ENCODE data around the gene ZNF521.

The ZNF521 gene

GRCh38 chr18:25351777-25352628 lies at the start of gene ZNF521:
TSS of gene ZNF521 (minus strand) at chr18:25352166. CDS start at chr18:25350946, 1,220 bp downstream.
- H3K4me3 Mint-ChIP-seq, result peak within 1 kb of the TSS; percentile 79 to 99
- peaks cover 8 to 24% of the 10 kb centered on the region in 2 donors for H3K4me1 Mint-ChIP-seq
- ATAC-seq (replicated peaks) (peak; percentile 85 to 89), DNase-seq (peak; percentile 46)
- H3K27me3 Mint-ChIP-seq, result peaks cover 31 to 43% of the 10 kb centered on the region in 2 donors
- peaks cover 3 to 6% of the 10 kb centered on the region in 2 donors for H3K36me3 Mint-ChIP-seq
- no peaks in the 10 kb centered on the region for H3K9me3 Mint-ChIP-seq
- no peak within 1 kb of the TSS for H3K27ac Mint-ChIP-seq

GRCh38 chr18:25399554-25399953 lies 47.6 kb upstream of the ZNF521 start:
- H3K4me1 Mint-ChIP-seq, result no peaks in the 10 kb centered on the region
- peaks cover 5 to 9% of the 10 kb centered on the region in 2 donors for H3K9me3 Mint-ChIP-seq
- H3K27me3 Mint-ChIP-seq, result peaks cover 4 to 14% of the 10 kb centered on the region in 2 donors
- DNase-seq, result no peak
- no peak overlapping the region for H3K27ac Mint-ChIP-seq
- H3K4me3 Mint-ChIP-seq, result no peak overlapping the region
- ATAC-seq (replicated peaks), result no peak
- no peaks in the 10 kb centered on the region for H3K36me3 Mint-ChIP-seq

- no peak overlapping the region for H3K27ac Mint-ChIP-seq
- H3K4me3 Mint-ChIP-seq, result no peak overlapping the region
- DNase-seq (no peak), ATAC-seq (replicated peaks) (no peak)
- no peaks in the 10 kb centered on the region for H3K36me3 Mint-ChIP-seq
- H3K4me1 Mint-ChIP-seq, result no peaks in the 10 kb centered on the region
- H3K9me3 Mint-ChIP-seq, result peaks cover 12 to 21% of the 10 kb centered on the region in 2 donors
- H3K27me3 Mint-ChIP-seq, result peaks cover 15 to 18% of the 10 kb centered on the region in 2 donors
Observed at GRCh38 chr18:25392192-25392591, 40.2 kb upstream of the ZNF521 start.

GRCh38 chr18:25373432-25374179 lies 21.6 kb upstream of the ZNF521 start:
- Mint-ChIP-seq H3K4me3 (no peak overlapping the region), H3K27me3 (peaks cover 18 to 40% of the 10 kb centered on the region in 2 donors), H3K4me1 (no peaks in the 10 kb centered on the region), H3K27ac (no peak overlapping the region), H3K9me3 (no peaks in the 10 kb centered on the region), H3K36me3 (no peaks in the 10 kb centered on the region)
- DNase-seq (no peak), ATAC-seq (replicated peaks) (no peak)

- Mint-ChIP-seq H3K4me3 (no peak overlapping the region), H3K27me3 (peaks cover 9 to 20% of the 10 kb centered on the region in 2 donors), H3K4me1 (no peaks in the 10 kb centered on the region), H3K9me3 (no peaks in the 10 kb centered on the region), H3K36me3 (no peaks in the 10 kb centered on the region), H3K27ac (no peak overlapping the region)
- ATAC-seq (replicated peaks) (no peak), DNase-seq (no peak)
Observed at GRCh38 chr18:25370391-25370790, 18.4 kb upstream of the ZNF521 start.

- H3K9me3 Mint-ChIP-seq, result no peaks in the 10 kb centered on the region
- H3K4me1 Mint-ChIP-seq, result no peaks in the 10 kb centered on the region
- ATAC-seq (replicated peaks) (no peak), DNase-seq (no peak)
- peaks cover 20 to 28% of the 10 kb centered on the region in 2 donors for H3K27me3 Mint-ChIP-seq
- H3K36me3 Mint-ChIP-seq, result no peaks in the 10 kb centered on the region
- no peak overlapping the region for H3K27ac Mint-ChIP-seq
- H3K4me3 Mint-ChIP-seq, result no peak overlapping the region
Observed at GRCh38 chr18:25365242-25365641, 13.3 kb upstream of the ZNF521 start.

- ATAC-seq (replicated peaks) (no peak), DNase-seq (no peak)
- no peaks in the 10 kb centered on the region for H3K4me1 Mint-ChIP-seq
- H3K4me3 Mint-ChIP-seq, result no peak overlapping the region
- no peaks in the 10 kb centered on the region for H3K36me3 Mint-ChIP-seq
- no peaks in the 10 kb centered on the region for H3K9me3 Mint-ChIP-seq
- peaks cover 25 to 31% of the 10 kb centered on the region in 2 donors for H3K27me3 Mint-ChIP-seq
- H3K27ac Mint-ChIP-seq, result no peak overlapping the region
Observed at GRCh38 chr18:25364732-25365131, 12.8 kb upstream of the ZNF521 start.

GRCh38 chr18:25360301-25360899 lies 8.4 kb upstream of the ZNF521 start:
- Mint-ChIP-seq H3K4me1 (no peaks in the 10 kb centered on the region), H3K4me3 (no peak overlapping the region), H3K27me3 (peaks cover 32 to 33% of the 10 kb centered on the region in 2 donors), H3K27ac (no peak overlapping the region), H3K9me3 (no peaks in the 10 kb centered on the region), H3K36me3 (no peaks in the 10 kb centered on the region)
- no peak for DNase-seq
- ATAC-seq (replicated peaks), result no peak

- ATAC-seq (replicated peaks) (no peak), DNase-seq (no peak)
- H3K36me3 Mint-ChIP-seq, result peaks cover 3 to 6% of the 10 kb centered on the region in 2 donors
- H3K27me3 Mint-ChIP-seq, result peaks cover 25 to 36% of the 10 kb centered on the region in 2 donors
- no peak overlapping the region for H3K27ac Mint-ChIP-seq
- peaks cover 8 to 24% of the 10 kb centered on the region in 2 donors for H3K4me1 Mint-ChIP-seq
- H3K9me3 Mint-ChIP-seq, result no peaks in the 10 kb centered on the region
- no peak overlapping the region for H3K4me3 Mint-ChIP-seq
Observed at GRCh38 chr18:25353080-25353479, 1.1 kb upstream of the ZNF521 start.

GRCh38 chr18:25352629-25353005 lies 651 bp upstream of the ZNF521 start:
- no peak for ATAC-seq (replicated peaks)
- peaks cover 27 to 39% of the 10 kb centered on the region in 2 donors for H3K27me3 Mint-ChIP-seq
- H3K9me3 Mint-ChIP-seq, result no peaks in the 10 kb centered on the region
- peaks cover 3 to 6% of the 10 kb centered on the region in 2 donors for H3K36me3 Mint-ChIP-seq
- H3K27ac Mint-ChIP-seq, result no peak overlapping the region
- peak overlapping the region in 1 of 2 donors; percentile 99 for H3K4me3 Mint-ChIP-seq
- DNase-seq, result no peak
- H3K4me1 Mint-ChIP-seq, result peaks cover 8 to 24% of the 10 kb centered on the region in 2 donors

- Mint-ChIP-seq H3K4me1 (peaks cover 8 to 24% of the 10 kb centered on the region in 2 donors), H3K9me3 (no peaks in the 10 kb centered on the region), H3K27ac (no peak overlapping the region), H3K4me3 (peak overlapping the region; percentile 77 to 99), H3K27me3 (peaks cover 35 to 48% of the 10 kb centered on the region in 2 donors), H3K36me3 (peaks cover 3 to 6% of the 10 kb centered on the region in 2 donors)
- no peak for DNase-seq
- no peak for ATAC-seq (replicated peaks)
Observed at GRCh38 chr18:25351280-25351775, 638 bp downstream of the ZNF521 start.

GRCh38 chr18:25350489-25351251 lies 1.3 kb downstream of the ZNF521 start:
- peaks cover 8 to 24% of the 10 kb centered on the region in 2 donors for H3K4me1 Mint-ChIP-seq
- H3K27me3 Mint-ChIP-seq, result peaks cover 36 to 50% of the 10 kb centered on the region in 2 donors
- H3K27ac Mint-ChIP-seq, result peak overlapping the region; percentile 84
- DNase-seq, result no peak
- H3K4me3 Mint-ChIP-seq, result peak overlapping the region; percentile 93 to 99
- H3K36me3 Mint-ChIP-seq, result peaks cover 3 to 6% of the 10 kb centered on the region in 2 donors
- H3K9me3 Mint-ChIP-seq, result no peaks in the 10 kb centered on the region
- peak; percentile 44 to 47 for ATAC-seq (replicated peaks)

GRCh38 chr18:25349926-25350487 lies 2.0 kb downstream of the ZNF521 start:
- peaks cover 8 to 24% of the 10 kb centered on the region in 2 donors for H3K4me1 Mint-ChIP-seq
- DNase-seq, result no peak
- peaks cover 40 to 54% of the 10 kb centered on the region in 2 donors for H3K27me3 Mint-ChIP-seq
- no peaks in the 10 kb centered on the region for H3K9me3 Mint-ChIP-seq
- H3K27ac Mint-ChIP-seq, result no peak overlapping the region
- peak overlapping the region; percentile 93 to 99 for H3K4me3 Mint-ChIP-seq
- peaks cover 3 to 6% of the 10 kb centered on the region in 2 donors for H3K36me3 Mint-ChIP-seq
- ATAC-seq (replicated peaks), result no peak
